Ishikawa (cell line): ENCODE data around the gene NPLOC4.

Source experiments
- CEBPB ChIP-seq: IDR thresholded peaks from 2 replicates; pipeline ENCODE4 v1.6.1; 2012
- CREB1 ChIP-seq: IDR thresholded peaks from 2 replicates; pipeline ENCODE4 v1.6.1; 2012; ENCODE audit warnings: low read depth
- EGR1 ChIP-seq: IDR thresholded peaks from 2 replicates; pipeline ENCODE4 v1.6.1; 2012
- EP300 ChIP-seq: IDR thresholded peaks from 2 replicates; pipeline ENCODE4 v1.6.1; 2012; ENCODE audit warnings: borderline replicate concordance
- FOXM1 ChIP-seq: IDR thresholded peaks from 2 replicates; pipeline ENCODE4 v1.6.1; 2012; ENCODE audit warnings: low read depth, borderline replicate concordance
- MAX ChIP-seq: IDR thresholded peaks from 2 replicates; pipeline ENCODE4 v1.6.1; 2012
- NFIC ChIP-seq: IDR thresholded peaks from 2 replicates; pipeline ENCODE4 v1.6.1; 2012
- RAD21 ChIP-seq: IDR thresholded peaks from 2 replicates; pipeline ENCODE4 v1.6.1; 2012; ENCODE audit warnings: low read depth
- REST ChIP-seq: IDR thresholded peaks from 2 replicates; pipeline ENCODE4 v1.6.1; 2012; ENCODE audit warnings: low read depth, mild to moderate bottlenecking
- TAF1 ChIP-seq: IDR thresholded peaks from 2 replicates; pipeline ENCODE4 v1.6.1; 2012; ENCODE audit warnings: low read depth, mild to moderate bottlenecking
- TCF12 ChIP-seq: IDR thresholded peaks from 2 replicates; pipeline ENCODE4 v1.6.1; 2012; ENCODE audit warnings: low read depth
- TEAD4 ChIP-seq: IDR thresholded peaks from 2 replicates; pipeline ENCODE4 v1.6.1; 2012
- USF1 ChIP-seq: IDR thresholded peaks from 2 replicates; pipeline ENCODE4 v1.6.1; 2012
- YY1 ChIP-seq: IDR thresholded peaks from 2 replicates; pipeline ENCODE4 v1.6.1; 2012; ENCODE audit warnings: low read depth
- ZBTB7A ChIP-seq: IDR thresholded peaks from 2 replicates; pipeline ENCODE4 v1.6.1; 2012; ENCODE audit warnings: low read depth

NPLOC4 gene

GRCh38 chr17:81541123-81541522 lies 95.8 kb downstream of the NPLOC4 start:
- TF ChIP-seq REST: no peak
- no peak for TF ChIP-seq RAD21
- TF ChIP-seq CREB1: no peak
- TF ChIP-seq MAX: no peak
- no peak for TF ChIP-seq USF1
- TF ChIP-seq EP300: no peak
- no peak for TF ChIP-seq CEBPB
- TF ChIP-seq TAF1: no peak
- no peak for TF ChIP-seq YY1
- TF ChIP-seq NFIC: no peak
- no peak for TF ChIP-seq TCF12
- no peak for TF ChIP-seq TEAD4
- TF ChIP-seq EGR1: no peak
- TF ChIP-seq ZBTB7A: no peak
- no peak for TF ChIP-seq FOXM1

- TF ChIP-seq TCF12: no peak
- TF ChIP-seq REST: no peak
- no peak for TF ChIP-seq EGR1
- TF ChIP-seq NFIC: no peak
- TF ChIP-seq RAD21: no peak
- TF ChIP-seq MAX: no peak
- TF ChIP-seq ZBTB7A: no peak
- no peak for TF ChIP-seq CREB1
- no peak for TF ChIP-seq FOXM1
- no peak for TF ChIP-seq TAF1
- TF ChIP-seq YY1: no peak
- no peak for TF ChIP-seq EP300
- TF ChIP-seq USF1: no peak
- no peak for TF ChIP-seq CEBPB
- no peak for TF ChIP-seq TEAD4
These were observed 96.3 kb downstream of the NPLOC4 start for GRCh38 chr17:81540676-81541027.

- no peak for TF ChIP-seq YY1
These were observed 96.8 kb downstream of the NPLOC4 start for GRCh38 chr17:81539961-81540675.

GRCh38 chr17:81539571-81539900 lies 97.4 kb downstream of the NPLOC4 start:
- TF ChIP-seq MAX (no peak), TAF1 (no peak), CEBPB (no peak), TEAD4 (no peak), CREB1 (no peak), EP300 (no peak), EGR1 (no peak), RAD21 (no peak), YY1 (no peak)

- TF ChIP-seq CREB1 (no peak), EGR1 (no peak), NFIC (no peak), USF1 (no peak), RAD21 (no peak), YY1 (no peak), CEBPB (no peak)
These were observed 98.0 kb downstream of the NPLOC4 start for GRCh38 chr17:81538651-81539570.
